ENCODE data around the gene EHMT2. TPM values are rescaled to one million over a fixed set of nuclear protein-coding genes. Genes with fewer than 3 reads are reported as not detected.

The EHMT2 gene
- total and polyA plus RNA-seq, 2 of the 13 experiments (the other 11 are each of a cell fraction or from before 2014, with no cell fraction given), result 55.2 to 69.2 TPM

GRCh38 chr6:31945507-31946369 lies 48.2 kb upstream of the EHMT2 start, which contains the start of gene CFB (continued):
- TF ChIP-seq PREB (CRISPR knock-in tag; IDR thresholded peaks at IDR 0.05), result no peak
- no peak for TF ChIP-seq MAFG (CRISPR knock-in tag; IDR thresholded peaks at IDR 0.05)
- no peak for TF ChIP-seq REL (CRISPR knock-in tag; conservative IDR thresholded peaks at IDR 0.05)
- TF ChIP-seq ZNF547 (CRISPR knock-in tag; IDR thresholded peaks at IDR 0.05), result peak; percentile 28; the same call in 1 of the 2 replicates
- TF ChIP-seq YEATS4 (CRISPR knock-in tag; IDR thresholded peaks at IDR 0.05; ENCODE audit: borderline replicate concordance), result peak; percentile 56
- TF ChIP-seq SRF (IDR thresholded peaks at IDR 0.05; ENCODE audit: low read depth, low read length), result no peak
- no peak for TF ChIP-seq MLXIP (CRISPR knock-in tag; IDR thresholded peaks at IDR 0.05; ENCODE audit: borderline replicate concordance)
- no peak for TF ChIP-seq ZNF577 (CRISPR knock-in tag; IDR thresholded peaks at IDR 0.05; ENCODE audit: borderline replicate concordance, low read depth)
- no peak for TF ChIP-seq THYN1 (CRISPR knock-in tag; IDR thresholded peaks at IDR 0.05; ENCODE audit: borderline replicate concordance, low read depth)
- TF ChIP-seq BCL3 (CRISPR knock-in tag; IDR thresholded peaks at IDR 0.05), result peak; percentile 78; the same call in 1 of the 2 replicates
- TF ChIP-seq ARID2 (CRISPR knock-in tag; IDR thresholded peaks at IDR 0.05; ENCODE audit: borderline replicate concordance), result no peak
- TF ChIP-seq CAMTA2 (CRISPR knock-in tag; IDR thresholded peaks at IDR 0.05; ENCODE audit: borderline replicate concordance), result peak; percentile 88
- no peak; the same call in 1 of the 2 replicates for TF ChIP-seq ZIK1 (CRISPR knock-in tag; IDR thresholded peaks at IDR 0.05; ENCODE audit: borderline replicate concordance, low read depth)
- 0 out of 2 replicates have a peak, but pooled peaks have one; percentile 81 for TF ChIP-seq ZNF713 (CRISPR knock-in tag; IDR thresholded peaks at IDR 0.05)
- TF ChIP-seq TEAD3 (CRISPR knock-in tag; optimal IDR thresholded peaks at IDR 0.05; ENCODE audit: borderline replicate concordance), result peak; percentile 67
- TF ChIP-seq, protein P1, sequence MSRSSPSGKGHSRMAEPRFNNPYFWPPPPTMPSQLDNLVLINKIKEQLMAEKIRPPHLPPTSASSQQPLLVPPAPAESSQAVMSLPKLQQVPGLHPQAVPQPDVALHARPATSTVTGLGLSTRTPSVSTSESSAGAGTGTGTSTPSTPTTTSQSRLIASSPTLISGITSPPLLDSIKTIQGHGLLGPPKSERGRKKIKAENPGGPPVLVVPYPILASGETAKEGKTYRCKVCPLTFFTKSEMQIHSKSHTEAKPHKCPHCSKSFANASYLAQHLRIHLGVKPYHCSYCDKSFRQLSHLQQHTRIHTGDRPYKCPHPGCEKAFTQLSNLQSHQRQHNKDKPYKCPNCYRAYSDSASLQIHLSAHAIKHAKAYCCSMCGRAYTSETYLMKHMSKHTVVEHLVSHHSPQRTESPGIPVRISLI (CRISPR knock-in tag; IDR thresholded peaks at IDR 0.05; ENCODE audit: borderline replicate concordance), result peak; percentile 62; the same call in 1 of the 2 replicates
- TF ChIP-seq ZNF292 (CRISPR knock-in tag; IDR thresholded peaks at IDR 0.05; ENCODE audit: borderline replicate concordance, low read depth), result no peak
- TF ChIP-seq ZNF740 (CRISPR knock-in tag; IDR thresholded peaks at IDR 0.05), result 0 out of 2 replicates have a peak, but pooled peaks have one; percentile 26
- TF ChIP-seq NPAS2 (CRISPR knock-in tag; IDR thresholded peaks at IDR 0.05; ENCODE audit: borderline replicate concordance), result no peak
- TF ChIP-seq TAF1 (CRISPR knock-in tag; IDR thresholded peaks at IDR 0.05), result peak; percentile 89

Data from HepG2 (cell line).